Measurements from ENCODE around the gene BMP2K.

GRCh38 chr4:78960926-78961325 lies 184.8 kb downstream of the BMP2K start:
- TF ChIP-seq ARNTL (CRISPR knock-in tag; IDR thresholded peaks at IDR 0.05; ENCODE audit: borderline replicate concordance, low read depth) (no peak), ZNF565 (CRISPR knock-in tag; conservative IDR thresholded peaks at IDR 0.05; ENCODE audit: low read depth) (no peak), GLIS3 (CRISPR knock-in tag; IDR thresholded peaks at IDR 0.05) (no peak), ZFP30 (CRISPR knock-in tag; IDR thresholded peaks at IDR 0.05) (no peak)

All from SK-N-SH treated with all-trans-retinoic acid at 6 μM for 48 hours (cell line).